ENCODE results near the gene EIF1AD.

DNA sequence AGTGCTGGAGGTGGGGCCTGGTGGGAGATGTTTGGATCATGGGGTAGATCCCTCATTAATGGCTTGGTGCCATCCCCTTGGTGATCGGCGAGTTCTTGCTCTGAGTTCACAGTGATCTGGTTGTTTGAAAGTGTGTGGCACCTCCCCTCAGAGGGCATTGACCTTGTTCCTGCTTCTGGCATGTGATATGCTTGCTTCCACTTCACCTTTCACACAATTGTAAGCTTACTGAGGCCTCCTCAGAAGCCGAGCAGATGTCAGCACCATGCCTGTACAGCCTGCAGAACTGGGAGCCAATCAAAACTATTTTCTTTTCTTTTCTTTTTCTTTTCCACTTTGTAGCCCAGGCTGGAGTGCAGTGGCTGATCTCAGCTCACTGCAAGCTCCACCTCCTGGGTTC lies 35.4 kb upstream of the EIF1AD start:
- TF ChIP-seq, protein P1, sequence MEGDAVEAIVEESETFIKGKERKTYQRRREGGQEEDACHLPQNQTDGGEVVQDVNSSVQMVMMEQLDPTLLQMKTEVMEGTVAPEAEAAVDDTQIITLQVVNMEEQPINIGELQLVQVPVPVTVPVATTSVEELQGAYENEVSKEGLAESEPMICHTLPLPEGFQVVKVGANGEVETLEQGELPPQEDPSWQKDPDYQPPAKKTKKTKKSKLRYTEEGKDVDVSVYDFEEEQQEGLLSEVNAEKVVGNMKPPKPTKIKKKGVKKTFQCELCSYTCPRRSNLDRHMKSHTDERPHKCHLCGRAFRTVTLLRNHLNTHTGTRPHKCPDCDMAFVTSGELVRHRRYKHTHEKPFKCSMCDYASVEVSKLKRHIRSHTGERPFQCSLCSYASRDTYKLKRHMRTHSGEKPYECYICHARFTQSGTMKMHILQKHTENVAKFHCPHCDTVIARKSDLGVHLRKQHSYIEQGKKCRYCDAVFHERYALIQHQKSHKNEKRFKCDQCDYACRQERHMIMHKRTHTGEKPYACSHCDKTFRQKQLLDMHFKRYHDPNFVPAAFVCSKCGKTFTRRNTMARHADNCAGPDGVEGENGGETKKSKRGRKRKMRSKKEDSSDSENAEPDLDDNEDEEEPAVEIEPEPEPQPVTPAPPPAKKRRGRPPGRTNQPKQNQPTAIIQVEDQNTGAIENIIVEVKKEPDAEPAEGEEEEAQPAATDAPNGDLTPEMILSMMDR (IDR thresholded peaks at IDR 0.05) = no peak
- TF ChIP-seq EZH2 (IDR thresholded peaks at IDR 0.05) (no peak), EZH2phosphoT487 (IDR thresholded peaks at IDR 0.05) (no peak)
